Activated naive CD4-positive, alpha-beta T cell treated with anti-CD3 and anti-CD28 coated beads, Interleukin-2, amount 50 U/mL, for 72 hours (primary cell): ENCODE data around the gene ELMO1. TPM values are rescaled to one million over a fixed set of nuclear protein-coding genes. Genes with fewer than 3 reads are reported as not detected.

Source experiments
- ATAC-seq, 2 donors: fragments of 150-1000 bp; cut with Tn5 transposase; 2 replicates each; pipeline ENCODE4 v1.10.0; 2021; ENCODE audit warnings: mild to moderate bottlenecking in 2 of 2, moderate library complexity in 2 of 2
- DNase-seq, 2 donors: peaks; one replicate each; pipeline ENCODE4 v3.0.0; 2021 to 2022; ENCODE audit warnings: low spot score in 2 of 2
- H3K27ac Mint-ChIP-seq, 2 donors: one replicate each; pipeline ENCODE4 v1.8.0; 2022; ENCODE audit warnings: mild to moderate bottlenecking in 2 of 2, mixed read lengths in 2 of 2
- H3K36me3 Mint-ChIP-seq, 2 donors: one replicate each; pipeline ENCODE4 v1.8.0; 2022; ENCODE audit warnings: mixed read lengths in 2 of 2
- H3K9me3 Mint-ChIP-seq, 2 donors: one replicate each; pipeline ENCODE4 v1.8.0; 2022; ENCODE audit warnings: mixed read lengths in 2 of 2
- total RNA-seq, 2 donors: library from RNA; stranded (reverse); gene quantifications; one replicate each; pipeline ENCODE4 v1.2.3, GENCODE V29; 2022

Gene ELMO1
- total RNA-seq, 2 donors from 2014 or later, result 137 to 167 TPM

- DNase-seq, result no peak
- peaks cover 4 to 13% of the 10 kb centered on the region in 2 donors for H3K9me3 Mint-ChIP-seq
- ATAC-seq, result no peak
- H3K27ac Mint-ChIP-seq, result no peak overlapping the region
- H3K36me3 Mint-ChIP-seq, result peaks cover 35 to 83% of the 10 kb centered on the region in 2 donors
These were observed 109.7 kb downstream of the ELMO1 start for GRCh38 chr7:37338966-37339365.

DNA sequence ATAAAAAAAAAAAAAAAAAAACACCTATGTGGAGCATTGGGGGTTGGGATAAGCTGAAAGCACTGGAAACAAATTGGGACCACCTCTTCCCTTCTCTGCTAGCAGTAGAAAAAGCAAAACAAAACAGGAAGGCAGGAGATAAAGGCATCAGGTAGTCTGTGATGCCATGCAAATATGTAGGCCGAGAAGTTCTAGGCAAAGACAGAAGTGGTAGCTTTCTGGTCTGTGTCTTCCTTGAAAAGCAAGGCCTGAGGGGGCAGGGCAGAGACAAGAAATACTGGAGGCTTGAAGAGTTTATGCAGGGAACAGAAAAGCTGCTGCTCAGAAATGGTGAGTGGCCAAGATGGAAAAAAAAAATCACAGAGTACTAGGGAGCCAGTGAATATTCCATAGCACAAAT, 111.1 kb downstream of the ELMO1 start:
- peaks cover 43 to 88% of the 10 kb centered on the region in 2 donors for H3K36me3 Mint-ChIP-seq
- no peak for DNase-seq
- peaks cover 4 to 15% of the 10 kb centered on the region in 2 donors for H3K9me3 Mint-ChIP-seq
- ATAC-seq, result no peak
- H3K27ac Mint-ChIP-seq, result peak overlapping the region; percentile 63 to 91

DNA sequence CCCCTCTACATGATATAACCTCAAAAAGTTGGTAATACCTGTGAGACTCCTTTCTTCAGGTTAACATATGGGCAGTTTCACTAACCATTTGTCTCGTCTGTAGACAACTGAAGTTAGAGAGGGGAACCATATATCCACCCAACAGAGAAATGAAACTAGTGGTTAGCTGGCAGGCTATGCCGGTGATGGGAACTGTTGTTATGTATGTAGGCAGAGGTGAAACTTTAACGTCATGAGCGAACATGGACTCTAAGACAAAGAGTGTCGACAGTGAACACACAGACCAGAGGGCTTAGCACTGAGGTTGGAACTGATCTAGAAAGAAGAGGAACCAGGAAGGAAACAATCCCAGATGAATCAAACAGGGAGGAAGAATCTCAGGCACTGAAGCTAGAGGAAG, 112.4 kb downstream of the ELMO1 start:
- peak; percentile 85 to 94 for ATAC-seq
- Mint-ChIP-seq H3K27ac (peak overlapping the region; percentile 80 to 97), H3K9me3 (peaks cover 8 to 23% of the 10 kb centered on the region in 2 donors)

GRCh38 chr7:37333075-37333474, 115.6 kb downstream of the ELMO1 start:
- no peak for DNase-seq
- H3K9me3 Mint-ChIP-seq, result peaks cover 8 to 23% of the 10 kb centered on the region in 2 donors
- H3K27ac Mint-ChIP-seq, result no peak overlapping the region
- peaks cover 37 to 88% of the 10 kb centered on the region in 2 donors for H3K36me3 Mint-ChIP-seq
- no peak for ATAC-seq

More for the DNA sequence above, 112.4 kb downstream of the ELMO1 start:
- H3K36me3 Mint-ChIP-seq, result peaks cover 47 to 87% of the 10 kb centered on the region in 2 donors
- peak in 1 of 2 donors; percentile 43 for DNase-seq

GRCh38 chr7:37332243-37333016, 116.2 kb downstream of the ELMO1 start:
- H3K9me3 Mint-ChIP-seq, result peaks cover 8 to 21% of the 10 kb centered on the region in 2 donors
- no peak for DNase-seq
- H3K27ac Mint-ChIP-seq, result peak overlapping the region in 1 of 2 donors; percentile 56
- no peak for ATAC-seq
- H3K36me3 Mint-ChIP-seq, result peaks cover 37 to 89% of the 10 kb centered on the region in 2 donors

GRCh38 chr7:37330775-37331174, 117.9 kb downstream of the ELMO1 start:
- Mint-ChIP-seq H3K9me3 (peaks cover 4 to 11% of the 10 kb centered on the region in 2 donors), H3K27ac (no peak overlapping the region), H3K36me3 (peaks cover 29 to 88% of the 10 kb centered on the region in 2 donors)
- ATAC-seq, result no peak
- DNase-seq, result no peak

DNA sequence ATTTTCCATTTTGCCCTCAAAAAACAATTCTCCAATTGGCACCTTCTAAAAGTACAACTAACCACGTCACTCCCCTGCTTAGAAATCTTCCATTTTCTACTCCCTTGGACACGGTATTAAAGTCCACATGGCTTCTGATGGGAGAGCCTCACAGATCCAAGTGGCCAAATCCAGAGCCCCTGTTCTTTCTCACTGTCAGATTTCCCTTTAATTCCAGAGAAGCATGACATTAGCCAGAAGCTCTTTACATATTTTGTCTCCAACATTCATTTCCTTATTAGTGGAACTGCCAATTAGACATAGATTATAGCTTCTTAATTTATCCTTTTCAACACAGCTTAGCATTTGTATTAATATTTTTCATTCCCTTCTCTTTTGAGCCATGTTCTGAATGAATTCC, 118.7 kb downstream of the ELMO1 start:
- ATAC-seq (no peak), DNase-seq (no peak)
- no peak overlapping the region for H3K27ac Mint-ChIP-seq
- H3K9me3 Mint-ChIP-seq, result peaks cover 4 to 11% of the 10 kb centered on the region in 2 donors
- peaks cover 36 to 89% of the 10 kb centered on the region in 2 donors for H3K36me3 Mint-ChIP-seq

- ATAC-seq, result peak; percentile 48 to 81
- DNase-seq, result no peak
- peaks cover 4 to 6% of the 10 kb centered on the region in 2 donors for H3K9me3 Mint-ChIP-seq
- peaks cover 25 to 82% of the 10 kb centered on the region in 2 donors for H3K36me3 Mint-ChIP-seq
- H3K27ac Mint-ChIP-seq, result peak overlapping the region in 1 of 2 donors; percentile 62
These were observed 121.4 kb downstream of the ELMO1 start for GRCh38 chr7:37327288-37327687.

GRCh38 chr7:37323966-37324365, 124.7 kb downstream of the ELMO1 start:
- Mint-ChIP-seq H3K27ac (peak overlapping the region; percentile 30 to 81), H3K36me3 (peaks cover 10 to 51% of the 10 kb centered on the region in 2 donors), H3K9me3 (no peaks in the 10 kb centered on the region)
- DNase-seq (no peak), ATAC-seq (no peak)

GRCh38 chr7:37322831-37323230, 125.8 kb downstream of the ELMO1 start:
- DNase-seq, result no peak
- Mint-ChIP-seq H3K27ac (no peak overlapping the region), H3K36me3 (peaks cover 7 to 41% of the 10 kb centered on the region in 2 donors), H3K9me3 (no peaks in the 10 kb centered on the region)
- no peak for ATAC-seq

GRCh38 chr7:37320848-37321468, 127.7 kb downstream of the ELMO1 start:
- Mint-ChIP-seq H3K36me3 (peaks cover 14 to 30% of the 10 kb centered on the region in 2 donors), H3K27ac (no peak overlapping the region), H3K9me3 (peaks cover 0 to 8% of the 10 kb centered on the region in 2 donors)
- ATAC-seq (peak in 1 of 2 donors; percentile 43), DNase-seq (no peak)

DNA sequence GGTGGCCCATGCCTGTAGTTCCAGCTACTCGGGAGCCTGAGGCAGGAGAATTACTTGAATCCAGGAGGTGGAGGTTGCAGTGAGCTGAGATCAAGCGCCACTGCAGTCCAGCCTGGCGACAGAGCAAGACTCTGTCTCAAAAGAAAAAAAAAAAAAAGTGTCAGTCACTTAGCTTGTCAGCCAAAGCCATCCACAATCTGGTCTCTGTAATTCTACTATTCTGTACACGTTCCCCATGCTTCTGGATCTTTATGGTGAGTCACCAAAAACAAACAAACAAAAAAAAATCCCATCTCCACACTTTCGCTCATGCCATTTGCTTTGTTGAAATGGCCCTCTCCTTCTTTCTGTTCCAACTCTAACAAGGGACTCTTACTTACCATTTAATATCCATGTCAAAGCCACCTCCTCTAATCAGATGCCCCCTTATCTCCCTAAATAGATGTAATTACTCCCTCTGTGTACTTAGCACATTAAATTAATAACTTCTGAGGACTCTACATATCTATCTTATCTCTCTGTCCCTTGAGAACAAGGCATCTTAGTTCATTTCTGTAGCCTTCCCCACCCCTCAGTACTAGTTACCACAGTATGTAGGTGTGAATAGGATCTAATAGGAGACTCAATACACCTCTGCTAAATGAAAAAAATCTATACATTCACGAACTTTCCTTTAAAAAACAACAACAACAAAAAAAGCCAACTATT, 128.4 kb downstream of the ELMO1 start:
- H3K36me3 Mint-ChIP-seq, result peaks cover 10 to 26% of the 10 kb centered on the region in 2 donors
- no peak overlapping the region for H3K27ac Mint-ChIP-seq

GRCh38 chr7:37318541-37318940, 130.1 kb downstream of the ELMO1 start:
- H3K9me3 Mint-ChIP-seq, result peaks cover 0 to 8% of the 10 kb centered on the region in 2 donors
- H3K36me3 Mint-ChIP-seq, result peaks cover 11 to 28% of the 10 kb centered on the region in 2 donors
- ATAC-seq, result no peak
- no peak overlapping the region for H3K27ac Mint-ChIP-seq
- DNase-seq, result no peak

More for the DNA sequence above, 128.4 kb downstream of the ELMO1 start:
- ATAC-seq, result no peak
- DNase-seq, result no peak
- peaks cover 0 to 8% of the 10 kb centered on the region in 2 donors for H3K9me3 Mint-ChIP-seq

DNA sequence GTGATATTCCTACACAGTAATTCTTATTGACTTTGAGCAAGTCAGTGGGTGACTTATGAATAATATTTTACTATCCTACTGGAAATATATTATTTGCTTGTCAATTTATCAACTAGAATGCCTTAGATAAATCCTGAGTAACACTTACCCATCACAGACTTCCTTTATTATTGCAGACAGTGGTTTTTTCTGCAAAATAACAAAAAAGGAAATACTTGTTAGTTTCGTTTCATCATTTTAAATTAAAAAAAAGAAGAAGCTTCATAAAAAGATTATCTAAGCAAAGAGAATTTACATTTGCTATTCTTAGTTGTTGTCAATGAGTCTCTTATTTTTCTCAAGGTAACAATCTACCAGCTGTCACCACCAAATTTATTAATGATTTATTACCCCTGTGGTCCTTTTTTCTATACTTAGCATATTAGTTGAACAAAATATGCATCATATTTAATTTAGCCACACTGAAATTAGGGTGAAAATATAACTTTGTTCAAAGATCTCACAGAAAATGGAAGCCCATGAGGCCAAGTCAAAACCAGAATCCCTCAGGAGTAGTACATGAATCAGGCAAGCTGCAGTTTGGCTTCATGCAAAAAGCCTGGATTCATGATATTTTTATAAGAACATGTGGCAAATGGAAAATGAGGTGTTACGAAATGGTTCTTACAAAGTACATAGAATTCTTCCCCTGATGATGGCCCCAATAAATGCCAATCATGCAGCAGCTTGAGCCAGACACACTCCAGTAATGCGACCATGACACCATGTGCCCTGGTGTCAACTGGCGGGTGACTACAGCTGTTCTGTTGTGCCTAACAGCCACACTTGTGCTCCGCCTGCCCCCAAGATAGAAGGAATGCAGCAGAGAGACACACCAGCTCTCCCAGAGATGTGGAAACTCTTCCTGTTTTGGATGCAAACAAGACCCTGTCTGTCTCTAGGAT, 132.6 kb downstream of the ELMO1 start:
- peaks cover 13 to 40% of the 10 kb centered on the region in 2 donors for H3K36me3 Mint-ChIP-seq
- H3K9me3 Mint-ChIP-seq, result peaks cover 0 to 9% of the 10 kb centered on the region in 2 donors
- DNase-seq (no peak), ATAC-seq (no peak)
- peak overlapping the region in 1 of 2 donors; percentile 1 for H3K27ac Mint-ChIP-seq

DNA sequence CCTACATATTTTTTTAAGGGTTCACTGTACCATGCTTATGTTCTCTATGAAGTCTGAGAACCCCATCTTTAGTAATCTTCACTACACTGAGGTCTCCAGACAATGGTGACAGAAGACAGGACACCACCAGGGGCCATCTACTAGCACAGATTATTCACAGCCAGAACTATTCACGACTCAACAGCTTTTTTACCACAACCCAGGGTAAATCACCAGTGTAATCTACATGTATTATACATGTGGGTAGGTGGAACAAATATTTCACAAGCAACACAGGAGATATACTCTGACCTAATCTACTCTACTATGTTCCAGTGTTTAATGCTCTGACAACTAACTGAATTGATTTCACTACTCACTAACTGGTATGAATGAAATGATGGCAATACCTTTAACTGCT, 136.1 kb downstream of the ELMO1 start:
- Mint-ChIP-seq H3K9me3 (peaks cover 7 to 25% of the 10 kb centered on the region in 2 donors), H3K36me3 (peaks cover 34 to 75% of the 10 kb centered on the region in 2 donors), H3K27ac (peak overlapping the region; percentile 40 to 86)
- DNase-seq (no peak), ATAC-seq (peak; percentile 62 to 63)

GRCh38 chr7:37311355-37311754, 137.3 kb downstream of the ELMO1 start:
- Mint-ChIP-seq H3K9me3 (peaks cover 7 to 17% of the 10 kb centered on the region in 2 donors), H3K27ac (peak overlapping the region; percentile 80 to 86), H3K36me3 (peaks cover 30 to 80% of the 10 kb centered on the region in 2 donors)
- ATAC-seq, result peak; percentile 75 to 82
- DNase-seq, result no peak
